H1 (cell line): ENCODE data around the gene SSX2IP.

Experiments used
- CEBPB ChIP-seq: IDR thresholded peaks from 2 replicates; pipeline ENCODE4 v1.6.1; 2012; ENCODE audit warnings: low read depth, low read length
- CTCF ChIP-seq, 3 experiments: IDR thresholded peaks; 1 replicate in 2 of 3; 2 replicates in 1 of 3; pipeline versions ENCODE4 v1.5.1 to v1.6.1; 2011; ENCODE audit warnings: low read length in 3 of 3, mild to moderate bottlenecking in 3 of 3, inconsistent platforms in 2 of 3, low read depth in 1 of 3, moderate library complexity in 1 of 3; ENCODE audit not compliant: insufficient read depth in 1 of 3; ENCODE audit errors: control extremely low read depth in 1 of 3
- POLR2A ChIP-seq, 2 experiments: IDR thresholded peaks; 1 replicate in 1 of 2; 2 replicates in 1 of 2; pipeline ENCODE4 v1.6.1; 2011; ENCODE audit warnings: low read depth in 2 of 2, low read length in 2 of 2, mild to moderate bottlenecking in 2 of 2; ENCODE audit errors: control extremely low read depth in 1 of 2
- RFX5 ChIP-seq: IDR thresholded peaks from 2 replicates; pipeline ENCODE4 v1.6.1; 2011; ENCODE audit warnings: low read depth, low read length, improper control_type of control experiment, borderline replicate concordance
- SIN3A ChIP-seq, 2 experiments: IDR thresholded peaks in 1 of 2; conservative IDR thresholded peaks in 1 of 2; 2 replicates each; pipeline ENCODE4 v1.6.1; 2011 to 2012; ENCODE audit warnings: low read length in 2 of 2, improper control_type of control experiment in 1 of 2, low read depth in 1 of 2, mild to moderate bottlenecking in 1 of 2

- TF ChIP-seq POLR2A (IDR thresholded peaks at IDR 0.05; ENCODE audit: control extremely low read depth in 1 of 2, low read depth in 2 of 2, low read length in 2 of 2) (no peak), CEBPB (no peak), CTCF (IDR thresholded peaks at IDR 0.05; ENCODE audit: control extremely low read depth in 1 of 3, insufficient read depth in 1 of 3, low read depth in 1 of 3, low read length in 3 of 3) (no peak), RFX5 (no peak), SIN3A (conservative IDR thresholded peaks at IDR 0.05 in 1 of 2, IDR thresholded peaks at IDR 0.05 in 1 of 2; ENCODE audit: low read depth in 1 of 2, low read length in 2 of 2) (no peak)
Observed at GRCh38 chr1:84722794-84723193, 32.5 kb upstream of the SSX2IP start.
